ENCODE data around the gene SRRM5.
A peak's percentile ranks its signal among the peaks of the same experiment; 100 is the strongest.
"Not testable (repeated sequence)": the region's sequence is repeated elsewhere in the genome, so short reads cannot be mapped to it uniquely, and the experiment has no call there.

Gene SRRM5

DNA sequence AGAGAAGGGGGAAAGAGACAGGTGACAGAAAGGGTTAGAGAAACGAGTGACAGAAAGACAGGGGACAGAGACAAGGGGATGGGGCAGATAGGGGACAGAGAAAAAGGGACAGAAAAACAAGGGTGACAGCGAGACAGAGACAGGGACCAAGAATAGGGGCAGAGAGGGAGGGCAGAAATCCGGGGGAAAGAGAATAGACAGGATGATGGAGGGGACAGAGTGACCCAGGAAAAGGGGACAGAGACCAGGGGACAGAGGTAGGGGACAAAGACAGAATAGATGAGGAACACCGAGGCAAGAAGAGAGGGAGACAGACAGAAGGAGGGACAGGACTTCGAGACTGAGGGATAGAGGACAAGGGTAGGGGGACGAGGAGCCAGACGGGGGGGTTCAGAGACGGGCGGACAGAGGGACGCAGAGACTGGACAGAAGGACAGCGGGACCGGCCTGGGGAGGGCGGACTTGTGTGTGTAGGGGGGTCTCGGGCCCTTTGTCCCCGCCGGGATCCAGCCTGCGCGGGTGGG is 27.2 kb downstream of the SRRM5 start:
- DNase-seq: peak in 2 of 3 experiments; percentile 3 to 12

DNA sequence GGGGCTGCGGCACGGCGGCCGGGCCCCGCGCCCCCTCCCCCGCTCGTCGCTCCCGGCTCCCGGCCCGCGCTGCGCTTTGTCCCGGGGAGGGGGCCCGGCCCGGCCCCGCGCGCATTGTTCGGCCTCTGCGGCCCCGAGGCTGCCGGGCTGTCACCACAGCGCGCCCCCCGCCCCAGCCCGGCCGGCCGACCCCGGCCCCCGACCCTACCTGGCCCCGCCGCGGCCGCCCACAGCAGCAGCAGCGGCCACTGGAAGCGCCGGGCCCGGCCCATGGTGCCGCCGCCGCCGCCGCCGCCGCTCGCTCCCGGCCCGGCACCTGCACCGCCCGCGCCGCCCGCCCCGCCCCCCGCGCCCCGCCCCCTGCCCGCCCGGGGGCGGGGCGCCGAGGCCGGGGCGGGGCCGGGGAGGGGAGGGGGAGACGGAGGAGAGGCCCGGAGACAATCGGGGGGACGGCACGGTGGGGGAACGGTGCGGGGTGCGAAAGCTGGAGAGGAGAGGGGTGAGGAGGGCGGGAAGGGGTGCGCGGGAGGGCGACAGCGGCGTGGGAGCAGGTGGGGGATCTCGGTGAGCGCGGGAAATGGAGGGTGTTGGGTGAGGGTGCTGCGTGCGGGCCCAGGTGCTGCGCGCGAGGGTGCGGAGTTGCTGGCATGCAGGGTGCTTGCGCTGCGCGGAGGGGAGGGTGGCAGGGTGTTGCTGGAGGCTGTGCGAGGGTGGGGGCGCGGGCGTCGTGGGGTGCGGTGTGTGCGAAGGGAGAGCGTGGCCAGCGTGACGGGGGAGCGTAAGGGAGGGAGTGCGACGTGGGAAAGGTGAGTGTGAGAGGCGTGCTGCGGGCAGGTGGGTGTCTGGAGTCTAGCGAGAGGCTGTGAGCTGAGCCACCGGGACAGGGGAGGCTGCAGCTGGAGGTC is 27.9 kb downstream of the SRRM5 start, which contains the start of gene CADM4:
TSS of gene CADM4 (minus strand) at position 332 of the 905 bp plus-strand sequence. CDS start at position 272, 60 bp downstream.
- DNase-seq: peak; percentile 34 to 71 (median 66)

DNA sequence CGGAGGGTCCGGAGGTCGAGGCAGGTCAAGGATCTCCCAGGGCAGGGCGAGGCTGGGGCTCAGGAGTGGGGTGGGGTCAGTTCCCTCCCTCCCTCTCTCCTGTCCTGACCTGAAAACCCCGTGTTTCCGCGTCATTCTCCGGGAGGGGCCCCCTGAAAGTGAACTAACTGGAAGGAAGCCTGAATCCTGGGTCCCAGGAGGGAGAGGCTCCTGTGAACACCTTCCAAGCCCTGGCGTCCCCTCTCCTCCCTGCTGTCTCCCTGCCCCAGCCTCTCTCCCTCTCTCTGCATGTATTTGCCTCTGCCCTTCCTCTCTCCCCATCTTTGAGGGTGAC is 28.5 kb downstream of the SRRM5 start:
- DNase-seq: peak in 1 of 3 experiments; percentile 27

DNA sequence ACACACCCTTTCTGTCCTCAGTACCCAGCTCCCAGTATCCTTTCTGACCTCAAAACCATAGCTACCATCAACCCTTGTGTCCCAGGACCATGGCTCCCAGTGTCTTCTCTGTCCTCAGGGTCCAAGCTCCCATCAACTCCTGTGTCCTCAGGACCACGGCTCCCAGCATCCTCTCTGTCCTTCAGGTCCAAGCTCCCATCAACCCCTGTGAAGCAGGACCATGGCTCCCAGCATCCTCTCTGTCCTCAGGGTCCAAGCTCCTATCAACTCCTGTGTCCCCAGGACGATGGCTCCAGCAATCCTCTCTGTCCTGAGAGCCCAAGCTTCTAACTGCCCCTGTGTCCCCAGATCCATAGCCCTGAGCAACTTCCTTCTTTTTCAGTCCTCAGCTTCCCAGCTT is 29.4 kb downstream of the SRRM5 start:
- DNase-seq: no peak

DNA sequence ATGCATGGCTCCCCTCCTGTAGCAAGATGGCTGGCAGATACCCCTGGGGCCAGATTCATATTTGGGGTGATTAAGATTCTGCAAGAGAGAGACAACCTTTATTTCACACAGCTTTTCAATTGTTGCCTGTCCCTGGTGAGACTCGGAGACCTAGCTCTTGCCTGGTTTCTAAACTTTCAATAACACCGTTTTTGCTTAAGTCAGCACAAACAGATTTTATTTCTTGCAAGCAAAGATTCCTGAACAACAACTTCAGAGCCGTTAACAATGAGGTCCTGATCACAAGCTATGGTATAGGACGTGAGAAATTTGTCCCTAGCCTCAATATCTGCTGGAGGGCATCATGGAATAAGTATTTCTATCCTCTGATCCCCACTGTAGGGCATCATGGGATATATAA is 30.6 kb downstream of the SRRM5 start:
- no peak for DNase-seq

DNA sequence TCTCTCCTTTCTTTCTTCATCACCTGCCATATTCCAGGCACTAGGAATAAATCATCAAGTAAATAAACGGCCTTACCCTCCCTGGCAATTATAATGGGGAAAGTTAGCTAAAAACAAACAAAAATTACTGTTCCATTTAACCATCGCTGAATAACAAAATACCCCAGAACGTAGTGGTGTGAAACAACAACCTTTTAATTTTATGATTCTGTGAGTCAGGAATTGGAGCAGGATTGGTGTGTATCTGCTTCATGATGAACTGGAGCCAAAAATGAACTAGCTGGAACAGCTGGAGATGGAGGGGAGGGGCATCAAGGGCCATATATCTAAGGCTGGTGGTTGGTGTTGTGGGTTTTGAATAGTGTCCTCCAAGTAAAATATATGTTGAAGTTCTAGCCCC is 31.4 kb downstream of the SRRM5 start:
- peak in 2 of 3 experiments; percentile 15 to 80 for DNase-seq

DNA sequence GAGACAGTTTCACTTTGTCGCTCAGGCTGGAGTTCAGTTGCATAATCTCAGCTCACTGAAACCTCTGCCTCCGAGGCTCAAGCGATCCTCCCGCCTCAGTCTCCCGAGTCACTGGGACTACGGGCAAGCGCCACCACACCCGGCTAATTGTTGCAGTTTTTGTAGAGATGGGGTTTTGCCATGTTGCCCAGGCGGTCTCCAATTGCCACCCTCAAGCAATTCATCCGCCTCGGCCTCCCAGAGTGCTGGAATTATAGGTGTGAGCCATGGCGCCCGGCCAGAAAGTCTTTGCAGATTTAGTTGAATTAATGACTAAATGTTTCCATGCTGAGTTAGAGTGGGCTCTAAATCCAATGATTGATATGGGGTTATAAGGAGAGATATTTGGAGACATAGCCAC is 32.3 kb downstream of the SRRM5 start:
- DNase-seq: peak in 1 of 3 experiments; percentile 3

DNA sequence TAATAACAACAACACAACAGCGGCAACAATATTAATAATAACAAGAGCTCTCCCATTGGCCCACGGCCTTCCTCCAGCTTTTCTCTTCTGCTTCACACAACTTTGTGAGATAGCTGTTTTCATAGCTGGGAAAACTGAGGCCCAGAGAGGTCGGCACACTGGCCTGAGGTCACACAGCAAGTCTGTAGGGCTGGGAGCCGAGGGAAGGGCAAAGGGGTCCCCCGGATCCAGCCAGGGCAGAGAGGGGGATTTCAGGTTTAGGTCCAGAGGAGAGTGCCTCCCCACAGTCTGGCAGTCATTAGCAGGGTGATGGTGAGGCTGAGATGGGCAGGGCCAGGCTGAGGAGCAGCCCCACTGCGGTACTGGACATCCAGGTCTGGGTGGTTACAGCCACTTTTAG is 36.7 kb downstream of the SRRM5 start:
- no peak for DNase-seq

DNA sequence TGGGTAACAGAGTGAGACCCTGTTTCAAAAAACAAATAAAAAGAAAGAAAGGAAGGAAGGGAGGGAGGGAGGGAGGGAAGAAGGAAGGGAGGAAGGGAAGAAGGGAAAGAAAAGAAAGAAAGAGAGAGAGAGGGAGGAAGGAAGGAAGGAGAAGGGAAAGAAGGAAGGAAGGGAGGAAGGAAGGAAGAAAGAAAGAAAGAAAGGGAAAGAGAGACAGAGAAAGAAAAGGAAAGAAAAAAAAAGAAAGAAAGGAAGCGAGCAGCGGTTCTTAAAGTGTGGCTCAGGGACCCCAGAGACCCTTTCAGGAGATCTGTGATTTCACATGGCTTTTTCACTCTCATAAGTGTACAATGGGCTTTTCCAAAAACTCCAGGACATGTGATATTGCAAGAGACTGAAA is 37.6 kb downstream of the SRRM5 start:
- no peak for DNase-seq

DNA sequence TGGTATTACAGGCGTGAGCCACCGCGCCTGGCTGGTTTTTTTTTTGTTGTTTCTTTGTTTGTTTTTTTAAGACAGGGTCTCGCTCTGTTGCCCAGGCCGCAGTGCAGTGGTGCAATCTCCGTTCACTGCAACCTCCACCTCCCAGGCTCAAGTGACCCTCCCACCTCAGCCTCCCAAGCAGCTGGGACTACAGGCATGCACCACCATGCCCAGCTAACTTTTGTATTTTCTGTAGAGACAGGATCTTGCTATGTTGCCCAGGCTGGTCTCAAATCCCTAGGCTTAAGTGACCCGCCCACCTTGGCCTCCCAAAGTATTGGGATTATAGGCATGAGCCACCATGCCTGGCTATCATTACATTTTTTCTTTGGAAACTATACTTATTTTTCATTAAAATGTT is 38.4 kb downstream of the SRRM5 start:
- DNase-seq: not testable (repeated sequence)

DNA sequence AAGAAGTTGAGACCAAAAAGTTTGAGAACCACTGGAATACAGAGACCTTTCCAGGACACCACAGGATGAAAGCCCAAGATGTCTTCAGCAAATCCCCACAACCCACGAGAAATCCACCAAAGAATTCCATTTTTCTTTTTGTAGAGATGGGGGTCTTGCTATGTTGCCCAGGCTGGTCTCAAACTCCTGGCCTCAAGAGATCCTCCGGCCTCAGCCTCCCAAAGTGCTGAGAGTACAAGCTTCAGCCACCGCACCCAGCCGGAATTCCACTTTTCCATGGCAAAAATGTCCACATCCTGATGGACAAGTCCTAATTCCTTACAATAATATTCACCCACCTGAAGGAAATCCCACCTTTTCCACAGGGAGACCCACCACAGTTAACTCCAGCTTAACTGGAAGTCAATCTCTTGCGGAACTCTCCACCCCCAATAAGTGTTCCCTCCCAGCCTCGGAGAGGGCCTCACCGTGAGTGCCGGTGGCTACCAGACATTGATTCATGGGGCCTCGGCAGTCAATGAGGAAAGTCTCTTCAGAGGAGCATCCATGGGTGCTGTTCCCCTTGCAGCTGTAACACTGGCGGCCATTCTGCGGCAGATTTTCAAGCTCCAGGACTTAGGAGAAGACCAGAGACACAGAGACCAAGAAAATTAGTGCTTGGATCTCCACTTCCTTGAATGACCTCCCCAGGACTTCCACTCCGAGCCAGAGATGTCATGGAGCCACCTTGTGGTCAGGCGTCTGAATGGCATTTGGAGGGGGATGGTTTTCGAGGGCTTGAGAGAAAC is 40.1 kb downstream of the SRRM5 start:
- peak; percentile 26 to 72 (median 45) for DNase-seq

DNA sequence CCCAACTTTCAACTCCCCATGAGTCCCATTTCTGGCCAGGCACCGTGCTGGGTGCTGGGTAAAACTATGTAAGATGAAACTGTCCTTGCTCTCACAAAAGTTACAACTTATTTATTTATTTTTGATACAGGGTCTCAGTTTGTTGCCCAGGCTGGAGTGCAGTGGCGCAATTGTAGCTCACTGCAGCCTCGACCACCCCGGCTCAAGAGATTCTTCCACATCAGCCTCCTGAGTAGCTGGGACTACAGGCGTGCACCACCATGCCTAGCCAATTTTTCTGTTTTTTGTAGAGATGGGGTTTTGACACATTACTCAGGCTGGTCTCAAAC is 40.6 kb downstream of the SRRM5 start:
- DNase-seq: no peak

DNA sequence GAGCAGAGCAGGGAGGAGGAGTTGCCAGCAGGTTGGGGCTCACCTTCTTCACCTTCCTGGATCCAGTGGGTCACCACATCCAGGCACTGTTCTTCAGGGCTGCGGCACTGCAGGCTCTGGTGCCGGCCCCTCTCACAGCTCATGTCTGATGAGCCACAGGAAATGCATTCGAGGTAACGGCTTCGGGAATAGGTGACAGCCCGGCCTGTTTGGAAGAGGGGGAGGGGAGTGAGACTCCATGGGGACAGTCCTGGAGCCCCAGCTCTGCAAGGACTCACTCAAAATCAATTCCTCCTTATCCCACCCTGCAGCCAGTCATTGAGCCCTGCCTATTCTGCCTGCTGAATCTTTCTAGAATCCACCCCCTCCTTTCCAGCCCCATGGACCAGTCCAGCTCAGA is 44.5 kb downstream of the SRRM5 start:
- DNase-seq: no peak

DNA sequence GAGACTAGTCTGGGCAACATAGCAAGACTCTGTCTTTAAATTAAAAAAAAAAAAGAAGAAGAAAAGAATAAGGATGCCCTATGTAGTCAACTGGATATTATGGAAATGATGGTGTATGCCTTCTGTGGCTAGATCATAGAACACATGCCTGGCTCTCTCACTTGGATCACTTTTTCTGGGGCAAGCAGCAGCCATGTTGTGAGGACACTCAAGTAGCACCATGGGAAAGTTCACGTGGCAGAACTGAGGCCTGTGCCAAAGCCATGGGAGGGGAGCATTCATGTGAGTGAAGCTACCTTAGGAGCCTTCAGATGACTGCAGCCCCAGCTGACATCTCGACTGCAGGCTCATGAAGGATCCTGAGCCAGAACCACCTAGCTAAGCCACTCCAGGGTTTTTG is 46.1 kb downstream of the SRRM5 start:
- no peak for DNase-seq

DNA sequence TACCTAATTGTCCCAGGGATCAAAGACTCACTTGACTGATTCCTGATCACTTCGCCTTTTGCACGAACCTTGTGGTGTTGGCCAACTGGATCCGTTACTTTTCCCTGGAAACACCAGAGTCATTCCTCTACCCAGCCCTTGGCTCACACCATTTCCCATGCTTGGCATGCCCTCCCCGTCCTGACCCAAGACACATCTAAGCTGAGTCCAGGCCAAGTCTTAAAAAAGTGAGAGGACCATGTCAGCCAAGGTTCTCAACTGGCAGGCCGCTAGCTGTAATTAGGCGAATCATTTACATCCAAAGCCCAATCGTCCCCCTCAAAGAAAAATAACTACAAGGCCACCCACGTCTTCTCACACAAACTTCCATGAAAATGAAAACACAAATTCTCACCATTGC is 46.6 kb downstream of the SRRM5 start:
- DNase-seq: no peak

DNA sequence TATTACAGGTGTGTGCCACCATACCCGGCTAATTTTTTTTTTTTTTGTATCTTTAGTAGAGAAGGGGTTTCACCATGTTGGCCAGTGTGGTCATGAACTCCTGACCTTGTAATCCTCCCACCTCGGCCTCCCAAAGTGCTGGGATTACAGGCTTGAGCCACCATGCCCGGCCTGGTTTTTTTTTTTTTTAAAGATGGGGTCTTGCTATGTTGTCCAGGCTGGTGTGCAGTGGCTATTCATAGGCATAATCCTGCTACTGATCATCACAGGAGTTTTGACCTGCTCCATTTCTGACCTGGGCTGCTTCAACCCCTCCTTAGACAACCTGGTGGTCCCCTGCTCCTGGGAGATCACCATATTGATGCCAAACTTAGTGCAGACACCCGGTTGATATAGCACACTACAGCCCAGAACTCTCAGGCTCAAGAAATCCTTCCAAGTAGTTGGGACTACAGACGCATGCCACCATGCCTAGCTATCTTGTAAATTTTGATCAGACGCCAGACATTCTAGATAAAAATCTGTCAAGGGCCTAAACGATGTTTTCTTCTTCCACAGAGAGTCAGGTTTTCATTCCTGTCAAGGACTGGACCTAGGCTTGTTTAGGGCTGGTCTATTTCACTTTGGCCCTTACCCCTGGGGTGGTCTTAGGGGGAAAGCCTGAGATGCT is 48.5 kb downstream of the SRRM5 start:
- no peak for DNase-seq

DNA sequence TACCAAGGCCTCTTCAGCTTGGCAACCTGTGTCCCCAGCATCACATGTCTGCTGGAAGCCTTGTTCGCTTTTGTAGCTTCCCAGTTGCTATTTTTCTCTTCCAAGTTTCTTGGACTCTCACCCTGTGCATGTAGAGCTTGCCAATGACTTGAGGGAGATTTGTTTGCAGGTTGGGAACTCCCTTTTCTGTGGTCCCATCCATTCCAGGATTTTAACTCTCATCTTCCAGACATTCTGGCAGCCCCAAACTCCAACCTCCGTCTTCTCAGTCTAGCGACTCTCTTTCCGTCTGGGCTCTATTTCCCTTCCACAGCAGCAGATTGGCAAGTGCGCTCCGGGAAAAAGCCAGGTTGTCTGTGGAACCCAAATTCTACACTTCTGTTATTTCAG is 49.1 kb downstream of the SRRM5 start:
- DNase-seq: no peak

DNA sequence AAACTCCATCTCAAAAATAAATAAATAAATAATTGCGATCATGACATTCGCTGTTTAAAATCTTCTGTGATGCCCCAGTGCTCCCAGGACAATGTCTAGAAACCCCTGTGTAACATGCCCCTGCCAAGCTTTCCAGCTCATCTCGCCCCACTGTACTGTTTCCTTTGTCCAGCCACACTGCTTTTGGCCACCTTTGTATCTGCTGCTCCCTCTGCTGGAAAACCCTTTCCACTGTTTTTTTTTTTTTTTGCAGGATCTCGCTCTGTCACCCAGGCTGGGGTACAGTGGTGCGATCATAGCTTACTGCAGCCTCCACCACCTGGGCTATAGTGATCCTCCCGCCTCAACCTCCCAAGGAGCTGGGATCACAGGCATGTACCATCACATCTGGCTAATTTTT is 50.6 kb downstream of the SRRM5 start:
- peak in 1 of 3 experiments; percentile 9 for DNase-seq

DNA sequence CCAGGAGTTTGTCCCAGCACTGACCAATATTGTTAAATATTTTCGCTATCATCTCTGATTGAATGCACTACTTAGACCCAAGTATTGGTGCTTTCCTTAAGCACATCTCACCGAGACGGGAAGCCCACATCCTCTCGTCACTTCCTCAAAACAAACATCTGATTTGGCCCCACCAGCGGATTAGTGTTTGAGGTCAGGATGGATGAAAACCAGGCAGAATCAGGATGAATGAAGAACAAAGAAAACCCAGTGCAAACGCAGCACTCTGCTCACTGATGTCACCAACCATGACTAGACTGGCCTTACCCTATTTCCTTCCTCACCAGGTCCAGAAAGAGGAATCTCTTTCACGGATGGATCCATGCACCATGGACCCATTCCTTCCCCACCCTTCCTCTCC is 52.1 kb downstream of the SRRM5 start:
- no peak for DNase-seq

All from NCI-H1417 (cell line).